ENCODE data around the gene FHOD3.

DNA sequence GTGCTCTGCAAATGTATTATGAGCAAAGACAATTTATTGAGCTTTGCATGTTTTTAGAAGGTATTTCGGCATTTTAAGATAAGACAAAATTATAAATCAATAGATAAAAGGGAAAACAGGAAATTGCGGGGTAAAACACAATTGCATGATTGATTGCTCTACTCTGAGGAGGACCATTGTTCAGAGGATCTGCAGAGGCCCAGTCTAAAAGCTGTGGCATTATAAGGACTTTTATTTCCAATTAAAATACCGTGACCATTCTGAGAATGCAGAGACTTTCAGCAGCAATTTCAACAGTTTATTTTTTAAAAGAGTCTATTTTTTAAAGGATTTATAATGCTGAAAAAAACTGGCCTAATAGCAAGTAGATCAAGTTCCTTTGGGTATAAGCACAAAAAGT lies 469.3 kb downstream of the FHOD3 start:
- TF ChIP-seq CTCF (conservative IDR thresholded peaks at IDR 0.05 in 1 of 2, IDR thresholded peaks at IDR 0.05 in 1 of 2; ENCODE audit: extremely low read depth in 1 of 2, insufficient read depth in 1 of 2, low read depth in 1 of 2, low read length in 2 of 2) (no peak), EZH2 (IDR thresholded peaks at IDR 0.05; ENCODE audit: borderline replicate concordance, low read length) (no peak)

Measured in mammary epithelial cell (primary cell).